Nephron (organoid): ENCODE results near the gene HES4.

Experiments
- H3K27ac Mint-ChIP-seq, 3 experiments: 2 replicates each; pipeline ENCODE4 v1.8.0; 2020; ENCODE audit warnings: mixed read lengths in 3 of 3, mild to moderate bottlenecking in 2 of 3, moderate library complexity in 1 of 3
- H3K27me3 Mint-ChIP-seq: 2 replicates; pipeline ENCODE4 v1.8.0; 2021; ENCODE audit warnings: low read depth, mild to moderate bottlenecking, moderate library complexity, mixed read lengths
- H3K36me3 Mint-ChIP-seq: 2 replicates; pipeline ENCODE4 v1.8.0; 2020; ENCODE audit warnings: low read depth, mixed read lengths
- H3K4me1 Mint-ChIP-seq: 2 replicates; pipeline ENCODE4 v1.8.0; 2020; ENCODE audit warnings: mixed read lengths
- H3K4me3 Mint-ChIP-seq, 3 experiments: 2 replicates each; pipeline ENCODE4 v1.8.0; 2020; ENCODE audit warnings: mild to moderate bottlenecking in 3 of 3, mixed read lengths in 3 of 3, moderate library complexity in 2 of 3
- H3K9me3 Mint-ChIP-seq: 2 replicates; pipeline ENCODE4 v1.8.0; 2020; ENCODE audit warnings: mixed read lengths
- TF ChIP-seq, protein P1 (sequence below), 3 experiments: fragments of 200-600 bp; sonication (generic); IDR thresholded peaks; one replicate each; pipeline ENCODE4 v1.5.0; 2021; ENCODE audit warnings: antibody characterized with exemption in 3 of 3; ENCODE audit not compliant: unreplicated experiment in 3 of 3

The HES4 gene

DNA sequence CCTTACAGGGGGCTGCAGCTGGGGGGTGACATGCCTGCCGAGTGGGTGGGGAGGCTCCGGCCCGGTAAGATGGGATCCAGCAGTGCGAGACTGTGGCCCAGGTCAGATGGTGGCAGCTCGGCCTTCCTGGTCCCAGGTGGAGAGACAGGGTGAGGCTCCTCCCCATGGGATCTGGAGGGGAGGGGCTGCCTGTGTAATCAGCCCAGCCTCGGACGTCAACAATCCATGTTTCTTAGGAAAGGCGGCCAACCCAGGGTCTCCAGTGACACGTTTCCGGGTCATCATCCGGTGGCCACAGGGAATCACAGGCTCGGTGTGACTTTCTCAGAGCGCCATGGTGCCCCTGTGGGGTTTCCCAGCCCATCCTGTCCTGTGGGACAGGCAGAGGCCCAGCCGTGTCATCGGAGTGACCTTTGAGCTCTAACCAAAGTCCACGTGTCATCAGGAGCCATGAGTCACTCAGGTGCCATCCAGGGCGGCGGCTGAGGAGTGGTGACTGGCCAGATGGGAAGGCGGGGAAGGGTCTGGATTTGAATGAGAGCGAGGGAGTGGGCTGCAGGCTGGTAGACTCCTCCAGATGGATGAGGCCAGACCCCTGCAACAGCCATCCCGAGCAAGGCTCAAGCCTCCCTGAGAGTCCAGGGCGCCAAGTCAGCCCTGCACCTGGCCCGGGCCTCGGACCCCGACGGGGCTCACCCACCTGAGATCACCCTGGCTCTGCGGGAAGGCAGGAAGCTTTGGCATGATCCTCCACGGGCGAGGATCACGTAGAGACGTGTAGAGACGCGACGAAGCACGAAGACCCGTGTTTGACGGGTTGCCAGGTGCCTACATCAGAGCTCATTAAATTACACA, 6.6 kb upstream of the HES4 start:
- Mint-ChIP-seq H3K36me3 (no peaks in the 10 kb centered on the region), H3K27me3 (peaks cover 4% of the 10 kb centered on the region), H3K4me1 (peaks cover 21% of the 10 kb centered on the region), H3K4me3 (peak overlapping the region in 2 of 3 experiments; percentile 10 to 17), H3K9me3 (no peaks in the 10 kb centered on the region), H3K27ac (no peak overlapping the region)
- TF ChIP-seq, protein P1, sequence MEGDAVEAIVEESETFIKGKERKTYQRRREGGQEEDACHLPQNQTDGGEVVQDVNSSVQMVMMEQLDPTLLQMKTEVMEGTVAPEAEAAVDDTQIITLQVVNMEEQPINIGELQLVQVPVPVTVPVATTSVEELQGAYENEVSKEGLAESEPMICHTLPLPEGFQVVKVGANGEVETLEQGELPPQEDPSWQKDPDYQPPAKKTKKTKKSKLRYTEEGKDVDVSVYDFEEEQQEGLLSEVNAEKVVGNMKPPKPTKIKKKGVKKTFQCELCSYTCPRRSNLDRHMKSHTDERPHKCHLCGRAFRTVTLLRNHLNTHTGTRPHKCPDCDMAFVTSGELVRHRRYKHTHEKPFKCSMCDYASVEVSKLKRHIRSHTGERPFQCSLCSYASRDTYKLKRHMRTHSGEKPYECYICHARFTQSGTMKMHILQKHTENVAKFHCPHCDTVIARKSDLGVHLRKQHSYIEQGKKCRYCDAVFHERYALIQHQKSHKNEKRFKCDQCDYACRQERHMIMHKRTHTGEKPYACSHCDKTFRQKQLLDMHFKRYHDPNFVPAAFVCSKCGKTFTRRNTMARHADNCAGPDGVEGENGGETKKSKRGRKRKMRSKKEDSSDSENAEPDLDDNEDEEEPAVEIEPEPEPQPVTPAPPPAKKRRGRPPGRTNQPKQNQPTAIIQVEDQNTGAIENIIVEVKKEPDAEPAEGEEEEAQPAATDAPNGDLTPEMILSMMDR (IDR thresholded peaks at IDR 0.05; ENCODE audit: unreplicated experiment in 3 of 3): no peak

DNA sequence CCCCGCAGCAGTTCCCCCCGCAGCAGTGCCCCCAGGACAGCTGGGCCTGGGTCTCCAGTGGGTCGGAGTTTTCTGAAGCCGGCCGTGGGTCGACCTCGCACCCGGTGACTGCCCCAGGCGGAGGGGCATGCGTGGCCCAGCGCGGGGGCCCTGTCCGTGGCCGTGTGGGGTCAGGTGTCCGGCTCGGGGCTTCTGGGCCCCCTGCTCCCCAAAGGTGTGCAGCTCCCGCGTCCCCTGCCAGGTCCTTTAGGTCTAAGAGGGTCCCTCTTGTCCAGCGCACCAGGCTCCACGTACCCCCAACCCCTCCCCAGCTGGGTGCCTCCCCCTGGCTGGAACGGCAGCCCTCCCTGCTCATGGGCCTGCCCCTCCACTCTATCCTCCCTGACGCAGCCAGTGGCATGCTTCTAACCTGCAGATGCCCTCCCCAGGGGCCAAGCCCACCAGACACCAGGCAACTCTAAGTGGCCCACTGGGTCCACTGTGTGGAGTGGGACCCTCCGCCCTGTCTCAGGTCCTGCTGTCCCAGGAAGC, 5.9 kb upstream of the HES4 start:
- TF ChIP-seq, protein P1 (IDR thresholded peaks at IDR 0.05; ENCODE audit: unreplicated experiment in 3 of 3): no peak
- Mint-ChIP-seq H3K4me3 (peak overlapping the region in 2 of 3 experiments; percentile 17 to 44), H3K36me3 (no peaks in the 10 kb centered on the region), H3K9me3 (no peaks in the 10 kb centered on the region), H3K27me3 (peaks cover 4% of the 10 kb centered on the region), H3K27ac (peak overlapping the region in 1 of 3 experiments; percentile 21), H3K4me1 (peaks cover 21% of the 10 kb centered on the region)

DNA sequence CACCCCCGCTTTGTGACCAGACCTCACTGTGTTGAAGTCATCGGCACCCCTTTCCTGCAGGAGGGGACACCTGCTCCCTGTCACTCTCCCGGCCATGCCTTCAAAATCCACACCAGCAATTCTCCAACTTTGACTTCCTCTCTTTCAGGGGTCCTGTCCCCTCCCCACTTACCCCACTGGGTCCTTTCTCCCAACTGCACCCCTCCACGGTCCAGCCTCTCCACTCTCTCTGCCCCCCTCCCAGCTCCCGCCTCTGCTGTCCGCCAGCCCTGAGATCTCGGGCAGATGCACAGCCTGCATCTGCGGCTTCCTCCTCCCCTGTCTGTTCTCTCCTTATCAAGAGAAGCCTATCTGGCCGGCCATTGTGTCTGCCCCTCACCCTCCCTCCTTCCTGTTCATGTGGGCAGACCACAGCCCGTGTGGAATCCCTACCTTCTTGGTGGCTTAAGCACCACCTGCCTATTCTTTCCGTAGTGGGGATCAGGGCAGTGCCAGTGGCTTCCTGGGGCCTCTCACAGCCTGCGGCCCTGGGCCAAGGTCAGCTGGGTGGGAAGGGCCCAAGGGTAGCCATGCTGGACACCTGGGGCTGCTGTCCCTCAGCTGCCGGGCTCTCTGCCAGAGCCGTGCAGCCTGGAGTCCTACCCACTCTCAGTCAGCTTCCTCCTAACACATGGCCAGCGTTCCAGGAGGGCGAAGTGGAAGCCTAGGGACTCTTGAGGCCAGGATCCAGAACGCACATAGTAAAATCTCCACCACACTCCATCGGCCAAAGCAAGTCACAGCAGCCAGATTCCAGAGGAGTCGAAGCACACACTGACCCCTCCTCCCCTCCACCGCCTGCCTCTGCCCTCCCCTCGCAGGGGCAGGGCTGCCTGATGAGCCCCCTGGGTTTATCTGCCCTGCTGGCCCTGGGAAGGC, 5.1 kb upstream of the HES4 start:
- TF ChIP-seq, protein P1 (IDR thresholded peaks at IDR 0.05; ENCODE audit: unreplicated experiment in 3 of 3): no peak
- peaks cover 4% of the 10 kb centered on the region for H3K27me3 Mint-ChIP-seq
- H3K4me3 Mint-ChIP-seq: peak overlapping the region; percentile 59 to 77 (median 63)
- no peaks in the 10 kb centered on the region for H3K9me3 Mint-ChIP-seq
- H3K4me1 Mint-ChIP-seq: peaks cover 21% of the 10 kb centered on the region
- H3K36me3 Mint-ChIP-seq: no peaks in the 10 kb centered on the region
- peak overlapping the region; percentile 21 to 90 (median 84) for H3K27ac Mint-ChIP-seq

DNA sequence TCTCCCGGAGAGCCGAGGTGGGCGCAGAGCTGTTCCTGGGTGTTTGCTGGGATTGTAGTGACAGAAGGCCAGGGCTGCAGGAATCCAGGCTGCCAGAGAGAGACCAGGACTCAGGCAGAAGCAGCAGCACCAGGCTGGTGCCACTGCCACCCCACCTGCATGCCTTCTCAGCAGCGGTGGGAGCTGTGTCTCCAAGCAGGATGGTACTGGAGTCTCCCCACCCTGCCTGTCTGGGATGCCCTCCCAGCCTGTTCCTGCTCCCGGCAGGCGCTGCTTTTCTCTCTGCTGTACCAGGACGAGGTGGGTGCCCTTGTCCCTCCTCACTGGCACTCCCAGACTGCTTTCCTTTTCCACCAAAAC, 4.5 kb upstream of the HES4 start:
- peak overlapping the region; percentile 59 to 77 (median 63) for H3K4me3 Mint-ChIP-seq
- no peaks in the 10 kb centered on the region for H3K9me3 Mint-ChIP-seq
- TF ChIP-seq, protein P1 (IDR thresholded peaks at IDR 0.05; ENCODE audit: unreplicated experiment in 3 of 3): no peak
- peaks cover 4% of the 10 kb centered on the region for H3K27me3 Mint-ChIP-seq
- peak overlapping the region; percentile 21 to 90 (median 84) for H3K27ac Mint-ChIP-seq
- peaks cover 21% of the 10 kb centered on the region for H3K4me1 Mint-ChIP-seq
- no peaks in the 10 kb centered on the region for H3K36me3 Mint-ChIP-seq

DNA sequence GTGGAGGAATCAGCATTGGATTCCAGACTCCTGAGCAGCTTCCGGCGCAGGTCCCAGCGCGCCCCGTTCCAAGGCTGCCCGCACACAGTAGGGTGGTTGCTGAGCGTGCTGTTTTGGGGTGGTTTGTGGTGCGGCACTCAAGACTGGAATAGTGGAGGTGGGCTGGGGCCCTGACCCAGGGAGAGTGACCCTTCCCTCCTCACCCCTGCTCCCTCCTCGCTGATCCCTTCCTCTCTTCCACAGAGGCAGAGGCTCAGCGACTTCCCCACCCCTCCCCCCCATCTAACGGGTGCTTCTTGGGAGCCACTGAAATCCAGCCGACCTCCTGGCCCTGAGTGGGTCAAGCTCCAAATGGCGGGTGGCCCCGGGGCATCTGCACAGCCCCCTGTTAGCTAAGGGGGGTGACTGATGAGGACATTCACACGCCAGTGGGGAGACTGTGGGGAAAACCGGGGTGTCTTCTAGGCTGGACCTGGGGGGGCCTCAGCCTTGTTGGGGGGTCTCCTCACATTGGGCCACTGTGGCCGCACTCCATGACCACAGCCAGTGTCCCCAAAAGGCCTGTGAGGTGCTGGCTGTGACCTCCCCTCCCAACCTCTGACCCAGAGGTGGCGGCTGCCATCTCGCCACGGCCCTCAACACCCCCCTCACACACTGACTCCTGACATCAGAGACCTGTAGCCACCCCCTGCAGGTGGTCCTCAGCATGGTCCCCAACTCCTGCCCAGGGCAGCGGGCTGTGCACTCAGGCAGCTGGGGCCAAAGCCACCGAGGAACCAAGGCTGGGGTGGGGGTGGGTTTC, 3.9 kb upstream of the HES4 start:
- TF ChIP-seq, protein P1 (IDR thresholded peaks at IDR 0.05; ENCODE audit: unreplicated experiment in 3 of 3): no peak
- H3K4me1 Mint-ChIP-seq: peaks cover 21% of the 10 kb centered on the region
- H3K27me3 Mint-ChIP-seq: peaks cover 4% of the 10 kb centered on the region
- H3K36me3 Mint-ChIP-seq: no peaks in the 10 kb centered on the region
- no peaks in the 10 kb centered on the region for H3K9me3 Mint-ChIP-seq
- peak overlapping the region in 1 of 3 experiments; percentile 78 for H3K4me3 Mint-ChIP-seq
- H3K27ac Mint-ChIP-seq: no peak overlapping the region
